Measurements from ENCODE around the gene IPO5.
"Not testable (repeated sequence)": the region's sequence is repeated elsewhere in the genome, so short reads cannot be mapped to it uniquely, and the experiment has no call there.

The IPO5 gene

GRCh38 chr13:97974773-97975172, 21.3 kb downstream of the IPO5 start:
- H3K9ac ChIP-seq (ENCODE audit: low read depth, low read length) = no peak overlapping the region; the same call in 1 of the 2 replicates
- H3K36me3 ChIP-seq (ENCODE audit: insufficient read depth, low read length) = no peaks in the 10 kb centered on the region
- no peaks in the 10 kb centered on the region for H3K9me3 ChIP-seq (ENCODE audit: control insufficient read depth, insufficient read depth, low read length)
- peaks cover 9% of the 10 kb centered on the region; the same call in 1 of the 2 replicates for H3K4me1 ChIP-seq (ENCODE audit: insufficient read depth, low read length)

DNA sequence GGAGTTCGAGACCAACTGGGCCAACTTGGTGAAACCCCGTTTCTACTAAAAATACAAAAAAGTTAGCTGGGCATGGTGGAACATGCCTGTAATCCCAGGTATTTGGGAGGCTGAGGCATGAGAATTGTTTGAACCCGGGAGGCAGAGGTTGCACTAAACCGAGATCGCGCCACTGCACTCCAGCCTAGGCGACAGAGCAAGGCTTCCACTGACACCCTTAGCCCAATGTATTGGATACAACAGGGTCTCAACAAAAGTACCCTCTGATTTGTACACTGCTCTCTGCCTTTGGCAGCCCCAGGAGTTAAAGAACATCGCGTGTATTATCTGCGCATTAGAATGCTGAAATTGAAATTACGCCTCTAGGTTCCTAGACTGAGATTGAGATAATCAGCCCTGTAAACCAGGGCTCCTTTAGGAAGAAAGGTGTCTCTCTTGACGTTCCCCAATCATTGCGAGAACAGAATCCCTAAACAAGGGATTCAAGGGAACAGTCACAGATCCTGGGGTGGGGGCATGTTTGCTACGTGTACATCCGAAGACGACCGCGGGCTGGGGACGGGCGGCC, 21.9 kb downstream of the IPO5 start:
- H3K36me3 ChIP-seq (ENCODE audit: insufficient read depth, low read length) = no peaks in the 10 kb centered on the region
- H3K9me3 ChIP-seq (ENCODE audit: control insufficient read depth, insufficient read depth, low read length) = no peaks in the 10 kb centered on the region
- H3K9ac ChIP-seq (ENCODE audit: low read depth, low read length) = peak overlapping the region; percentile 99
- peaks cover 9% of the 10 kb centered on the region; the same call in 1 of the 2 replicates for H3K4me1 ChIP-seq (ENCODE audit: insufficient read depth, low read length)

DNA sequence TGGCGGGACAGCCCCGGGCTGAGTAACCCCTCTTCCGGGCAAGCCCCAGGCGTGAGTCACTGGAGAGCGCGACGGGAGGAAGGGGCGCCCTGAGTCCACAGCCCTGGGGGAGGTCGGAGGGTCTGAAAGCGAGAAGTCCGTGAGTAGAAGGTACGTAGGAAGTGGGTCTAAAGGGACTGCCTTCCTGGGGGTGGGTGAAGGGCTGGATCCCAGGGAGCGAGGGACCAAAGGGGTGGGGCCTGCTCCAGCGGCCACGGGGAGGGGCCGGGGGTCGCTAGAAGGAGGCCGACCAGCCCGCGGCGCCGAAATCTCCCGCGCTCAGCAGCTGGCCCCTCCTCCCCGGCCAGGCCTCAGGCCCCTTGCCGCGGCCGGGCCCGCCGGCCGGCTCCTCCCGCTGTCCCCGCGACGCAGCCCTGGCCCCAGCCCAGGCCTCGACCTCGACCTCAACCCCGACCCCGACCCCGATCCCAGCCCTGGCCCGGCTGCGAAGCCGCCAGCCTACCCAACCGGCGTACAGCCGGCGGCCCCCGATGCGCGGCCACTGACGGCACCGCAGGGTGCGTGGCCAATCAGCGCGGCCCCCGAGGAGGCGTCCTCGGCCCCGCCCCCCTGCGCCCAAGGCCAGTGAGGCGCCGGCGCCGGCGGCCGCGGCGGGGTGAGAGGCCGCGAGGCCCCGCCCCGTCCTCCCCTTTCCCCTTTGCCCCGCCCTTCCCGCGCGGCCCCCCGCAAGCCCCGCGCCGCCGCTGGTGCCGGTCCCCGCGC, 22.6 kb downstream of the IPO5 start:
- peak overlapping the region; percentile 99 for H3K9ac ChIP-seq (ENCODE audit: low read depth, low read length)
- H3K36me3 ChIP-seq (ENCODE audit: insufficient read depth, low read length) = no peaks in the 10 kb centered on the region
- H3K9me3 ChIP-seq (ENCODE audit: control insufficient read depth, insufficient read depth, low read length) = no peaks in the 10 kb centered on the region
- peaks cover 9% of the 10 kb centered on the region; the same call in 1 of the 2 replicates for H3K4me1 ChIP-seq (ENCODE audit: insufficient read depth, low read length)

- 0 out of 2 replicates have a peak, but pooled peaks cover under 1% of the 10 kb centered on the region for H3K36me3 ChIP-seq (ENCODE audit: insufficient read depth, low read length)
- H3K9ac ChIP-seq (ENCODE audit: low read depth, low read length) = peak overlapping the region; percentile 99
- no peaks in the 10 kb centered on the region for H3K9me3 ChIP-seq (ENCODE audit: control insufficient read depth, insufficient read depth, low read length)
- H3K4me1 ChIP-seq (ENCODE audit: insufficient read depth, low read length) = peaks cover 9% of the 10 kb centered on the region; the same call in 1 of the 2 replicates
These were observed 23.4 kb downstream of the IPO5 start for GRCh38 chr13:97976610-97977521.

GRCh38 chr13:97977982-97978381, 24.5 kb downstream of the IPO5 start:
- no peaks in the 10 kb centered on the region for H3K9me3 ChIP-seq (ENCODE audit: control insufficient read depth, insufficient read depth, low read length)
- H3K4me1 ChIP-seq (ENCODE audit: insufficient read depth, low read length) = peaks cover 9% of the 10 kb centered on the region; the same call in 1 of the 2 replicates
- H3K36me3 ChIP-seq (ENCODE audit: insufficient read depth, low read length) = peaks cover 7% of the 10 kb centered on the region; the same call in 1 of the 2 replicates
- peak overlapping the region; percentile 99 for H3K9ac ChIP-seq (ENCODE audit: low read depth, low read length)

DNA sequence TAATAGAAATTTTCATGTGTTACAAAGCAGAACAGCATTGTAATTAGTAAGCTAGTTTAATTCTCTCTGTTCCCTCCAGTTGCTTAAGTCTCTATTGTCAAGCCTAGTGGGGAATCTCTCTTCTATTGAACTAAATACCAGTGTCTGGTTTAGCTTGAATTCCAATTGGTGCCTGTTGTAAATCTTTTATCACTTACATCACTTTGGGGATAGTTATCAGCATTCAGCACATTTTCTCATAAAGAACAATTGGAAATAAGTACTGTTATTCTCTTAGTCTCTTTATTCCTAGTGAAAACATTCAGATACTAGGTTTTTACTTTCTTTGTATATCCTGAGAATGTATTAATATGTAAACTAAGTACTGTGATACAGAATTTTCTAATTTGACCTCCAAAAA, 25.2 kb downstream of the IPO5 start:
- peaks cover 9% of the 10 kb centered on the region; the same call in 1 of the 2 replicates for H3K4me1 ChIP-seq (ENCODE audit: insufficient read depth, low read length)
- no peaks in the 10 kb centered on the region for H3K9me3 ChIP-seq (ENCODE audit: control insufficient read depth, insufficient read depth, low read length)
- H3K9ac ChIP-seq (ENCODE audit: low read depth, low read length) = peak overlapping the region; percentile 99
- peaks cover 7% of the 10 kb centered on the region; the same call in 1 of the 2 replicates for H3K36me3 ChIP-seq (ENCODE audit: insufficient read depth, low read length)

DNA sequence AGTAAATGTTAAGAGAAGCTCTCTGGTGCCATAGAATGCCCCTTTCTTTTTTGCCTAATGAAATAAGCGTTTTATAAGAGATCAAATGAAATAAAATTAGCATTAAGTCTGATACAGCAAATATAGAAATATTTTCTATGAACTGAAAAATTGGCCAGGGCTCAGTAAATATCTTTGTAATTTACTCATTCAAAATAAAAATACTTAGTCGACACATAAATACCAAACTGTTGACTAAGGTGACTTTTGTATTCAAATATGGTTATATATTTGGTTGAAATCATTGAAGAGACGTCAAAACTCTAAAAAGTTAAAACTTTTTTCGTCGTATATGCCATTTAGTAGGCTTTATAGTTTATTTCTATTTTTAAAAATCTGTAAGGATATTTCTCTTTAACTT, 25.6 kb downstream of the IPO5 start:
- Histone ChIP-seq H3K9me3 (ENCODE audit: control insufficient read depth, insufficient read depth, low read length) (no peaks in the 10 kb centered on the region), H3K4me1 (ENCODE audit: insufficient read depth, low read length) (peaks cover 9% of the 10 kb centered on the region; the same call in 1 of the 2 replicates), H3K9ac (ENCODE audit: low read depth, low read length) (no peak overlapping the region; the same call in 1 of the 2 replicates), H3K36me3 (ENCODE audit: insufficient read depth, low read length) (peaks cover 7% of the 10 kb centered on the region; the same call in 1 of the 2 replicates)

- Histone ChIP-seq H3K36me3 (ENCODE audit: insufficient read depth, low read length) (peaks cover 7% of the 10 kb centered on the region; the same call in 1 of the 2 replicates), H3K9ac (ENCODE audit: low read depth, low read length) (no peak overlapping the region), H3K4me1 (ENCODE audit: insufficient read depth, low read length) (peaks cover 9% of the 10 kb centered on the region; the same call in 1 of the 2 replicates), H3K9me3 (ENCODE audit: control insufficient read depth, insufficient read depth, low read length) (no peaks in the 10 kb centered on the region)
These were observed 26.1 kb downstream of the IPO5 start for GRCh38 chr13:97979556-97979955.

DNA sequence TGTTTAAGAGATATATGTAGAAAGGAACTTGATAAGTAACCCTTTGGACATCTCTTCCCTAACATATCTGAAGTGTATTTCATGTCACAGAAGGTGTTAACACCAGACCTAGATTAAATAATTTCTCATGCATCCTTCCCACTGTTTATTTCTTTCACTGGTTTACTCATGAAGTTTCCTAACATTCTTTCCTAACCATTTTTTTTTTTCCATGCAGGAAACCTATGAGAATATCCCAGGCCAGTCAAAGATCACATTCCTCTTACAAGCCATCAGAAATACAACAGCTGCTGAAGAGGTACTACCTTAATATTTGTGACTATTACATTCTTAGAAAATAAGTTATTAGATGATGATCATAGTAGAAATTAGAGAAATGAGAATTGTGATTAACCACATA, 28.8 kb downstream of the IPO5 start:
- H3K36me3 ChIP-seq (ENCODE audit: insufficient read depth, low read length) = peaks cover 24% of the 10 kb centered on the region
- no peak overlapping the region for H3K9ac ChIP-seq (ENCODE audit: low read depth, low read length)
- H3K9me3 ChIP-seq (ENCODE audit: control insufficient read depth, insufficient read depth, low read length) = no peaks in the 10 kb centered on the region
- peaks cover 9% of the 10 kb centered on the region; the same call in 1 of the 2 replicates for H3K4me1 ChIP-seq (ENCODE audit: insufficient read depth, low read length)

DNA sequence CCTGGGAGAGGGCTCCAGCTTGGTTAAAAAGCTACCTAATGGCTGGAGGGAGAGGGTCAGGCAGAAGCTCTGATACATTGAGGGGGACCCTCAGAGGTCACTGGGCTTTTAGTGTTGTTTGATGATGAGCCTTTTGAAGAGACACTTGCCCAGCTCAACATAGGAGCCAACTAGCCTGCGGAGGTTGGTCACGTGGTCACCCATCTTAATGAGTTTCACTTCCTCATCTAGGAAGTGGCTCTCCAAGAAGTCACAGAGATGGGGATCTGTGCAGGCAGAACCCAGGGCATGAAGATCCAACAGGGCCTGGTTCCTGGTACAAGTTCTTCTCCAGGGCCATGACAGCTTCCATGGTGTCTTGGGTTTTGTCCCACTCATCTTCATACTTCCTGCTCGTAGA, 33.4 kb downstream of the IPO5 start:
- Histone ChIP-seq H3K9me3 (ENCODE audit: control insufficient read depth, insufficient read depth, low read length) (no peaks in the 10 kb centered on the region), H3K9ac (ENCODE audit: low read depth, low read length) (no peak overlapping the region), H3K4me1 (ENCODE audit: insufficient read depth, low read length) (no peaks in the 10 kb centered on the region), H3K36me3 (ENCODE audit: insufficient read depth, low read length) (peaks cover 42% of the 10 kb centered on the region)

DNA sequence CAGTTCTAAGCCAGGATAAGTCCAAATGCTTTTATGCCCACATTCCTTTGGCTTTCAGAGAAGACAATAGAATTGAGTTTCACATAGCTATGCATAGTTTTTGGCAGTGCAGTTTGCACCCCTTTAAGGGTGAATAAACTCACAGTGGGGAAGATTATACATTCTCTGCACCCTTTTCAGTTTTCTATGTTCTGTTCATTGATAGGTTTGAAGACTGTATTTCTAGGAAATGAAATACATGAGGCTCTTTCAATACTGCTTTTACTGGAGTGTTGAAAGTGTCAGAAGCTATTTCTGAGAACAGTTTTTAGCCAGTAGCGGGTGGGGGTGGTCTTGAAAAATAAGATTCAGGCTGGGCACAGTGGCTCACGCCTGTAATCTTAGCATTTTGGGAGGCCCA, 46.2 kb downstream of the IPO5 start:
- Histone ChIP-seq H3K4me1 (ENCODE audit: insufficient read depth, low read length) (no peaks in the 10 kb centered on the region), H3K36me3 (ENCODE audit: insufficient read depth, low read length) (peaks cover 38% of the 10 kb centered on the region), H3K9me3 (ENCODE audit: control insufficient read depth, insufficient read depth, low read length) (no peaks in the 10 kb centered on the region), H3K9ac (ENCODE audit: low read depth, low read length) (no peak overlapping the region)

DNA sequence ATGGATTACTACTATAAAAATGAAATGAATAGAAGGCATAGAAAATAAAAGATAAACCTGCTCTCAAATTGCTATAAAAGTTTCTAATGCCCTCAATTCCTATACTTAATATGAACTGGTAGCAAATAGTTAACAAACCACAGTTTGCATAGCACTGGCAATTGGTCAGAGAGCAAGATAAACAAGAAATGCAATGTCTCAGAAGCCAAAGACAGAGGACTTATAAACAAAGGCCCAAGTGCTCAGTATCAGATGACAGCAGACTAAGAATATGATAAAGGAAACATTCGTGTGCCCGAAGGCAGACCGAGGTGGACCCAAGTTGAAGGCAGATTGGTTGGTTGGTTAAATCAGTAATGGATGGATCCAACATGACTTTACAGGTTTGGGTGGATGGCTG, 50.6 kb downstream of the IPO5 start:
- peaks cover 53% of the 10 kb centered on the region for H3K36me3 ChIP-seq (ENCODE audit: insufficient read depth, low read length)

DNA sequence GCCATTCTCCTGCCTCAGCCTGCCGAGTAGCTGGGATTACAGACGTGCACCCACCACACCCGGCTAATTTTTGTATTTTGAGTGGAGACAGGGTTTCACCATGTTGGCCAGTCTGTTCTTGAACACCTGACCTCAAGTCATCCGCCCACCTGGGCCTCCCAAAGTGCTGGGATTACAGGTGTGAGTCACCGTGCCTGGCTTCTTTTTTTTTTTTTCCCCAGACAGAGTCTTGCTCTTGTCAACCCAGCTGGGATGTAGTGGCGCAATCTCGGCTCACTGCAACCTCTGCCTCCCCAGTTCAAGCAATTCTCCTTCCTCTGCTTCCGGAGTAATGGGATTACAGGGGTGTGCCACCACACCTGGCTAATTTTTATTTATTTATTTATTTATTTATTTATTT, 51.5 kb downstream of the IPO5 start:
- H3K36me3 ChIP-seq (ENCODE audit: insufficient read depth, low read length) = peaks cover 46% of the 10 kb centered on the region

More for the DNA sequence above, 50.6 kb downstream of the IPO5 start:
- H3K9me3 ChIP-seq (ENCODE audit: control insufficient read depth, insufficient read depth, low read length) = no peaks in the 10 kb centered on the region
- no peaks in the 10 kb centered on the region for H3K4me1 ChIP-seq (ENCODE audit: insufficient read depth, low read length)
- no peak overlapping the region for H3K9ac ChIP-seq (ENCODE audit: low read depth, low read length)

GRCh38 chr13:98007001-98007400, 53.5 kb downstream of the IPO5 start:
- Histone ChIP-seq H3K36me3 (ENCODE audit: insufficient read depth, low read length) (peaks cover 46% of the 10 kb centered on the region), H3K4me1 (ENCODE audit: insufficient read depth, low read length) (no peaks in the 10 kb centered on the region), H3K9ac (ENCODE audit: low read depth, low read length) (no peak overlapping the region), H3K9me3 (ENCODE audit: control insufficient read depth, insufficient read depth, low read length) (no peaks in the 10 kb centered on the region)

More for the DNA sequence above, 51.5 kb downstream of the IPO5 start:
- H3K9ac ChIP-seq (ENCODE audit: low read depth, low read length); H3K4me1 ChIP-seq (ENCODE audit: insufficient read depth, low read length); H3K9me3 ChIP-seq (ENCODE audit: control insufficient read depth, insufficient read depth, low read length): not testable (repeated sequence)

Data from ES-I3 (cell line).